Liver (tissue), 9 donors: ENCODE measurements around the gene KLF8. TPM values are rescaled to one million over a fixed set of nuclear protein-coding genes. Genes with fewer than 3 reads are reported as not detected.
"Not testable (repeated sequence)": the region's sequence is repeated elsewhere in the genome, so short reads cannot be mapped to it uniquely, and the experiment has no call there.

Experiments used
- DNase-seq: peaks from one replicate; pipeline ENCODE4 v3.0.0-alpha.2; 2017; ENCODE audit warnings: low spot score
- H3K27ac ChIP-seq, 2 donors: one replicate each; pipeline ENCODE4 v1.7.0; 2013; ENCODE audit warnings: inconsistent platforms in 2 of 2, low read length in 2 of 2, control low read depth in 1 of 2, low read depth in 1 of 2, mild to moderate bottlenecking in 1 of 2
- H3K27me3 ChIP-seq, 4 donors: one replicate each; pipeline versions ENCODE4 v1.6.1 to v1.7.0; 2013; ENCODE audit warnings: low read length in 3 of 4, inconsistent platforms in 1 of 4, mild to moderate bottlenecking in 1 of 4, moderate library complexity in 1 of 4; ENCODE audit not compliant: control insufficient read depth in 4 of 4, insufficient read depth in 4 of 4
- H3K36me3 ChIP-seq, 4 donors: one replicate each; pipeline versions ENCODE4 v1.6.1 to v1.7.0; 2013; ENCODE audit warnings: low read length in 3 of 4, mild to moderate bottlenecking in 3 of 4, low read depth in 1 of 4, moderate library complexity in 1 of 4; ENCODE audit not compliant: control insufficient read depth in 4 of 4, insufficient read depth in 3 of 4
- H3K4me1 ChIP-seq, 4 donors: one replicate each; pipeline versions ENCODE4 v1.6.1 to v1.7.0; 2013; ENCODE audit warnings: low read length in 3 of 4, mild to moderate bottlenecking in 3 of 4, moderate library complexity in 1 of 4; ENCODE audit not compliant: control insufficient read depth in 4 of 4, insufficient read depth in 4 of 4
- H3K4me3 ChIP-seq, 3 donors: one replicate each; pipeline versions ENCODE4 v1.6.1 to v1.7.0; 2013; ENCODE audit warnings: low read length in 3 of 3, control low read depth in 1 of 3, low read depth in 1 of 3, mild to moderate bottlenecking in 1 of 3
- H3K9ac ChIP-seq, 2 donors: one replicate each; pipeline ENCODE4 v1.7.0; 2013; ENCODE audit warnings: low read length in 2 of 2, mild to moderate bottlenecking in 2 of 2, moderate library complexity in 2 of 2, control low read depth in 1 of 2, low read depth in 1 of 2
- H3K9me3 ChIP-seq, 4 donors: one replicate each; pipeline versions ENCODE4 v1.6.1 to v1.7.0; 2013; ENCODE audit warnings: low read length in 3 of 4; ENCODE audit not compliant: control insufficient read depth in 4 of 4
- ATF3 ChIP-seq: IDR thresholded peaks from 2 replicates; pipeline ENCODE4 v1.6.1; 2016; ENCODE audit warnings: antibody characterized with exemption
- FOXA2 ChIP-seq: IDR thresholded peaks from 2 replicates; pipeline ENCODE4 v1.6.1; 2016; ENCODE audit warnings: antibody characterized with exemption
- GABPA ChIP-seq, 2 donors: IDR thresholded peaks in 1 of 2; conservative IDR thresholded peaks in 1 of 2; 2 replicates each; pipeline ENCODE4 v1.6.1; 2016; ENCODE audit warnings: antibody characterized with exemption in 2 of 2, mild to moderate bottlenecking in 1 of 2, moderate library complexity in 1 of 2
- HNF4A ChIP-seq, 2 donors: conservative IDR thresholded peaks; 2 replicates each; pipeline ENCODE4 v1.6.1; 2016; ENCODE audit warnings: antibody characterized with exemption in 2 of 2, mild to moderate bottlenecking in 2 of 2
- JUND ChIP-seq, 2 donors: IDR thresholded peaks; 2 replicates each; pipeline ENCODE4 v1.6.1; 2016; ENCODE audit warnings: antibody characterized with exemption in 2 of 2
- NR2F2 ChIP-seq: IDR thresholded peaks from 2 replicates; pipeline ENCODE4 v1.6.1; 2016; ENCODE audit warnings: antibody characterized with exemption
- REST ChIP-seq: IDR thresholded peaks from 2 replicates; pipeline ENCODE4 v1.6.1; 2016; ENCODE audit warnings: antibody characterized with exemption, mild to moderate bottlenecking
- RXRA ChIP-seq, 2 donors: IDR thresholded peaks; 2 replicates each; pipeline ENCODE4 v1.6.1; 2017 to 2018; ENCODE audit warnings: antibody characterized with exemption in 2 of 2, mild to moderate bottlenecking in 1 of 2
- SP1 ChIP-seq: IDR thresholded peaks from 2 replicates; pipeline ENCODE4 v1.6.1; 2018; ENCODE audit warnings: antibody characterized with exemption, mild to moderate bottlenecking
- YY1 ChIP-seq: IDR thresholded peaks from 2 replicates; pipeline ENCODE4 v1.6.1; 2016; ENCODE audit warnings: antibody characterized with exemption, mild to moderate bottlenecking
- ZBTB33 ChIP-seq: IDR thresholded peaks from 2 replicates; pipeline ENCODE4 v1.6.1; 2016; ENCODE audit warnings: antibody characterized with exemption
- WGBS: extraction: QIAGEN DNeasy Blood & Tissue Kit; methylation state at CpG from one replicate; pipeline ENCODE4 v1.1.7; 2013; 5-methylcytosine and 5-hydroxymethylcytosine counted together
- polyA plus RNA-seq, 2 donors: library from polyadenylated mRNA; stranded (reverse) in 1 of 2; unstranded in 1 of 2; fragments of 200-250 nt in 1 of 2; fragments of >200 nt in 1 of 2; fragmentation: Nextera tagmentation in 1 of 2; extraction: Ambion mirVana in 1 of 2; gene quantifications; one replicate each; pipeline versions ENCODE4 v1.2.1 to v1.2.3, GENCODE V29; 2013 to 2015
- total RNA-seq, 2 donors: library from RNA; depleted of rRNA; stranded (reverse); fragments of >200 nt; gene quantifications; one replicate each; pipeline ENCODE4 v1.2.3, GENCODE V29; 2014
- TF ChIP-seq, protein P1 (sequence below): IDR thresholded peaks from 2 replicates; pipeline ENCODE4 v1.6.1; 2016; ENCODE audit warnings: antibody characterized with exemption
- donor health status: healthy.
- donor health status: healthy.
- donor health status: healthy.
- donor health status: healthy.
- donor health status: healthy.

Gene KLF8
- total RNA-seq (1 to 10 TPM in 1 of 2 donors, under 1 TPM in 1; 0.47 to 1.4 TPM), polyA plus RNA-seq (under 1 TPM; 0.43 to 0.94 TPM)

DNA sequence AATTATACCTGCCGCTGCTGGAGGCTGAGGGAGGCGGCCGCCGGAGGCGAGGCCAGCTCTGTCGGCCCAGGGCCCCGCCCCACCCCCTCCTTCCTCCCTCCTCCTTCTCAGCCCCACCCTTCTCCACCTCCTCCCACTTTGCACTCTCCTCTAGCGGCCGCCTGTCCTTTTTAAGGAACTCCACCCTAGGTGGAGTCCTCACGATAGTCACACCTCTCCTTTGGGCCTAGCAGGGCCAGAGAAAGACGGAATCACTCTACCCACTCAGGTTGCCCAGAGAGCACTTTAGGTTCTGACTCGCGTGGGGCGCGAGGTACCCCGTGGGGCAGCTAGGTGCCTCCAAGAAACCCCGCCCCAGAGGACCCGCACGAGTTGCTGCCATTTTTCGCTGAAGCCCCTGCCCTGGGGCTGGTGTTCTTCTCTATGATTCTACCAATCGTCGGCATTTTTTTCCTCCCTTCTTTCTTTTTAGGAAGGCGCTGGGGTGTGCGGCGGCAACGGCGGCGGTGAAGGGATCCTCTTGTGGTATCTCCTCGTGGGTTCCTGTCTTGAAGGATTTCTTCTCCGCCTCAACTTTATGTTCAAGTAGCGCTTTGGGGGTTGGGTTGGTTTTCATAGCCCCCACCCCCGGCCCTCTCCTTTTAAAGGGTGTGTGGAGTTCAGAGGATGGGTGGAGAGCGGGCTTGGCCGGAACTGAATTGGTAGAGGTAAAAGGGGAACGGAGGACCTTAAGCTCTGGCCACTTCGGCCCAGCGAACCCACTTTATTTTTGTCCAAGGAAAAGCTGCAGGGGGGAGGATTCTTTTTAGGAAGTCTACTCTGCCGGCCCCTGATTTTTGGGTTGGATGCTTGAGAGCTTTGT, at the start of gene KLF8:
TSS of gene KLF8 (plus strand) at position 136 of the 862 bp plus-strand sequence. CDS start 979 bp downstream, outside the sequence.
- Histone ChIP-seq H3K4me3 (peak within 1 kb of the TSS in 2 of 3 donors; percentile 23 to 47), H3K36me3 (no peaks in the 10 kb centered on the region), H3K9ac (no peak within 1 kb of the TSS), H3K4me1 (peaks cover 0 to 3% (median 0%) of the 10 kb centered on the region in 4 donors), H3K27me3 (no peaks in the 10 kb centered on the region), H3K27ac (no peak within 1 kb of the TSS), H3K9me3 (no peaks in the 10 kb centered on the region)
- WGBS, result 10% methylated on average over 38 of the region's 38 CpGs
- TF ChIP-seq YY1 (no peak), GABPA (IDR thresholded peaks at IDR 0.05 in 1 of 2, conservative IDR thresholded peaks at IDR 0.05 in 1 of 2) (no peak), RXRA (IDR thresholded peaks at IDR 0.05) (no peak), REST (no peak), ZBTB33 (no peak), HNF4A (conservative IDR thresholded peaks at IDR 0.05) (no peak), NR2F2 (no peak), JUND (IDR thresholded peaks at IDR 0.05) (no peak), FOXA2 (no peak), SP1 (no peak)
- DNase-seq, result no peak

DNA sequence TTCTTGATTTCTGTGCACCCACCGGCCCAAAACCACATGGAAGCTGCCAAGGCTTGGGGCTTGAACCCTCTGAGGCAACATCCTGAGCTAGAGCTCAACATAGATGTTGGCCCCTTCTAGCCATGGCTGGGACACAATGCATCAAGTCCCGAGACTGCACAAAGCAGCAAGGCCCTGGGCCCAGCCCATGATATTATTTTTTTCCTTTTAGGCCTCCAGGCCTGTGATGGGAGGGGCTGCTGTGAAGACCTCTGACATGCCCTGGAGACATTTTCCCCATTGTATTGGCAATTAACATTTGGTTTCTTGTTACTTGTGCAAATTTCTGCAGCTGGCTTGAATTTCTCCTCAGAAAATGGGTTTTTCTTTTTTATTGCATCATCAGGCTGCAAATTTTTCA, 25.2 kb upstream of the KLF8 start:
- H3K27me3 ChIP-seq, H3K9me3 ChIP-seq, H3K27ac ChIP-seq, H3K4me3 ChIP-seq, H3K9ac ChIP-seq, H3K36me3 ChIP-seq, DNase-seq, H3K4me1 ChIP-seq: not testable (repeated sequence)
- 65% methylated on average over 2 of the region's 2 CpGs for WGBS

DNA sequence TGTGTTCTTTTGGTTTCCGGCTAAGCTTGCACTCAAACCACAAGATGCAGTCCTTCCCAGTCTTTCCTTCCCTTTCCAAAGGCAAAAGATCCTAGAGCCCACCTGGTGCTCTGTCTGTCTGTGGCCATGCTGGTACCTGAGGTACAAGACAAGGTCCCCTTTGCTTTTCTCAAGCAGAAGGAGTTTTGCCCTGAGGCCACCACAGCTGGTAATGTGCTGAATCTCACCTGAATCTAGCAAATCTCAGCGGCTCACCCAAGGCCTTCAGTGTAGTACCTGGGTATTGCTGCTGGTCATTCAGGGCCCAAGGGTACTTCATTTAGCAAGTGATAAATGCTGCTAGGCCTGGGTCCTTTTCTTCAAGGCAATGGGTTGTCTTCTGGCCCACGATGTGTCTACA, 20.5 kb upstream of the KLF8 start:
- no peak for TF ChIP-seq ATF3
- TF ChIP-seq, protein P1, sequence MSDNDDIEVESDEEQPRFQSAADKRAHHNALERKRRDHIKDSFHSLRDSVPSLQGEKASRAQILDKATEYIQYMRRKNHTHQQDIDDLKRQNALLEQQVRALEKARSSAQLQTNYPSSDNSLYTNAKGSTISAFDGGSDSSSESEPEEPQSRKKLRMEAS, result no peak
- no peaks in the 10 kb centered on the region for H3K9me3 ChIP-seq
- DNase-seq, result no peak
- no peaks in the 10 kb centered on the region for H3K4me1 ChIP-seq
- WGBS, result 92% methylated on average over 3 of the region's 3 CpGs
- no peaks in the 10 kb centered on the region for H3K36me3 ChIP-seq
- no peaks in the 10 kb centered on the region for H3K27me3 ChIP-seq
- H3K27ac ChIP-seq, result no peak overlapping the region
- H3K9ac ChIP-seq, result no peak overlapping the region
- no peak overlapping the region for H3K4me3 ChIP-seq
